Keratinocyte (primary cell): ENCODE data around the gene ITGB2. TPM values are rescaled to one million over a fixed set of nuclear protein-coding genes. Genes with fewer than 3 reads are reported as not detected.

Experiments used
- DNase-seq: peaks from one replicate; pipeline ENCODE4 v3.0.0-alpha.2; 2011; ENCODE audit warnings: low read depth, missing footprints, low spot score
- FAIRE-seq: peaks from 2 replicates; lab custom pipeline; 2011; peaks lifted over from hg19 to GRCh38; lab: Jason Lieb, UNC
- H2AFZ ChIP-seq: 2 replicates; pipeline ENCODE4 v1.6.0; 2012; ENCODE audit warnings: low read length, control low read depth, inconsistent platforms; ENCODE audit not compliant: control insufficient read depth
- H3K27ac ChIP-seq: 2 replicates; pipeline ENCODE4 v1.5.1; 2011; ENCODE audit warnings: low read length; ENCODE audit not compliant: control insufficient read depth, insufficient read depth
- H3K27me3 ChIP-seq: 3 replicates; pipeline ENCODE4 v1.6.0; 2011; ENCODE audit warnings: low read length; ENCODE audit not compliant: control insufficient read depth, insufficient read depth; ENCODE audit errors: extremely low read depth
- H3K36me3 ChIP-seq, 2 experiments: 2 replicates in 1 of 2; 3 replicates in 1 of 2; pipeline ENCODE4 v1.5.1; 2011; ENCODE audit warnings: low read length in 2 of 2, mild to moderate bottlenecking in 1 of 2; ENCODE audit not compliant: control insufficient read depth in 2 of 2, insufficient read depth in 2 of 2; ENCODE audit errors: extremely low read depth in 1 of 2
- H3K4me1 ChIP-seq: 3 replicates; pipeline ENCODE4 v1.5.1; 2011; ENCODE audit warnings: low read length; ENCODE audit not compliant: control insufficient read depth, insufficient read depth; ENCODE audit errors: extremely low read depth
- H3K4me2 ChIP-seq: 3 replicates; pipeline ENCODE4 v1.6.0; 2011; ENCODE audit warnings: low read depth, low read length; ENCODE audit not compliant: control insufficient read depth, insufficient read depth; ENCODE audit errors: extremely low read depth
- H3K4me3 ChIP-seq, 3 experiments: fragments of 200-600 bp in 1 of 3; sonication (generic) in 1 of 3; 2 replicates in 2 of 3; 3 replicates in 1 of 3; pipeline ENCODE4 v1.5.1; 2011 to 2016; ENCODE audit warnings: low read length in 3 of 3, mild to moderate bottlenecking in 3 of 3, control low read depth in 2 of 3, inconsistent platforms in 1 of 3, low read depth in 1 of 3, mixed read lengths in 1 of 3, mixed run types in 1 of 3, moderate library complexity in 1 of 3; ENCODE audit not compliant: control insufficient read depth in 2 of 3, insufficient read depth in 2 of 3; ENCODE audit errors: extremely low read depth in 1 of 3
- H3K79me2 ChIP-seq: 2 replicates; pipeline ENCODE4 v1.6.0; 2012; ENCODE audit warnings: low read length; ENCODE audit not compliant: control insufficient read depth, insufficient read depth
- H3K9ac ChIP-seq: 3 replicates; pipeline ENCODE4 v1.6.0; 2011; ENCODE audit warnings: low read length; ENCODE audit not compliant: control insufficient read depth, insufficient read depth; ENCODE audit errors: extremely low read depth
- H3K9me1 ChIP-seq: 3 replicates; pipeline ENCODE4 v1.6.0; 2011; ENCODE audit warnings: low read length; ENCODE audit not compliant: control insufficient read depth, insufficient read depth; ENCODE audit errors: extremely low read depth
- H3K9me3 ChIP-seq: 2 replicates; pipeline ENCODE4 v1.5.1; 2012; ENCODE audit warnings: low read depth, low read length; ENCODE audit not compliant: control insufficient read depth
- H4K20me1 ChIP-seq: 3 replicates; pipeline ENCODE4 v1.6.0; 2011; ENCODE audit warnings: low read length; ENCODE audit not compliant: control insufficient read depth, insufficient read depth; ENCODE audit errors: extremely low read depth
- CTCF ChIP-seq, 3 experiments: IDR thresholded peaks in 1 of 3; conservative IDR thresholded peaks in 1 of 3; optimal IDR thresholded peaks in 1 of 3; 2 replicates in 2 of 3; 3 replicates in 1 of 3; pipeline versions ENCODE3 to v1.5.1; 2011; ENCODE audit warnings: low read length in 3 of 3, mild to moderate bottlenecking in 3 of 3, moderate library complexity in 2 of 3, control low read depth in 1 of 3, inconsistent platforms in 1 of 3; ENCODE audit not compliant: insufficient read depth in 2 of 3; ENCODE audit errors: extremely low read depth in 1 of 3
- EZH2 ChIP-seq: IDR thresholded peaks from one replicate; pipeline ENCODE4 v1.6.1; 2012; ENCODE audit warnings: inconsistent platforms, mild to moderate bottlenecking, low read length, moderate library complexity
- dilution Hi-C: fragments of 300-500 bp; cut with MboI; formaldehyde crosslinking; loops from one replicate; pipeline ENCODE4 v1.7.0; 2020; ENCODE audit warnings: low sequenced_read_pairs; ENCODE audit not compliant: extremely low pct_ligation_motif_present
- polyA plus RNA-seq, 5 experiments: library from polyadenylated mRNA; depleted of rRNA in 3 of 5; stranded (reverse) in 3 of 5; stranded (forward) in 1 of 5; unstranded in 1 of 5; fragments of >200 nt; gene quantifications; 1 replicate in 1 of 5; 2 replicates in 3 of 5; 3 replicates in 1 of 5; pipeline versions ENCODE4 v1.2.1 to v1.2.3, GENCODE V29; 2011 to 2012; ENCODE audit warnings: missing spikeins in 2 of 5, low read depth in 1 of 5, low replicate concordance in 1 of 5

The ITGB2 gene
- polyA plus RNA-seq, 1 donor (not counting 4 experiments of a cell fraction or from before 2014, with no cell fraction given): 0.55 TPM

DNA sequence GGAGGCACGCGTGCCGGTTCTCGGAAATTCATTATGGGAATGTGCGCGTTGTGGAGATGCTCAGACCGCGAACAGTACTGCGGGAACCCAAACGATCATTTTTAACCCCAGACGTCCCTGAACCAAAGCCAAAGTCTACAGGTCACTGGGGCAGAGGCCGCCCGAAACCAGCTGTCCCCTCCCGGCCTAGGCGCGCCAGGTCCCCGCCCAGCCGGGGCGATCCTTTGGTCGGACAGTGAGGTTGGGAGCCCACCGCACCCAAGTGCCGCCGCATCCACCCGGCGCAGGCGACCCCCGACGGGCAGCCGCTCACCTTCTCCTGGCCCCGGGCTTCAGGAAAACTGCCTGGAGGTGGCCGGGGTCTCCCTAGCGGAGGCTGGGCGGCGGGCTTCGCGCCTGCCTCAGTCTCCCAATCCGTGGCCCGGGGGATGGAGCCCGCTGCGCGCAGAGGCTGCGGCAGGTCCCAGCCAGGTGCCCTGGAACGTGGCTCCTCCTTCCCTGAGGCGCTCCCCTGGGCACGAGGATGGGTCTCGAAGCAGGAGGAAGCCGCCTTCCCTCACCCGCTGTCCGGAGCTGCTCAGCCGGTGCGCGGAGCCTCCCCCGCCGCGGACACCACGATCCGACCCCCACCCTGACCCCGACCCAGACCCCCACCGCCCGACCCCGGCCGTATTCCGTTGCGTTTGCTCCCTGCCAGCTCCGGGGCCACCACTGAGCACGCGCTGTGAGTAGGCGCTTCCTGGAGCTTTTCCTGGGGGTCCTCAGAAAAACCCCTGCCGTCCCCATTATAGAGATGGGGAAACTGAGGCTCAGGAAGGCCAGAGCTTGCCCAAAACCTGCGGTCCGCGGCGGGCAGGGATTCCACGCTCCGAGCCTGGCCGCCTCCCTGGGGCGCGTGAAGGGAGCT lies 11.1 kb upstream of the ITGB2 start:
- H3K27ac ChIP-seq: no peak overlapping the region
- H3K36me3 ChIP-seq: no peaks in the 10 kb centered on the region
- no peaks in the 10 kb centered on the region for H3K9me3 ChIP-seq
- no peaks in the 10 kb centered on the region for H4K20me1 ChIP-seq
- H2AFZ ChIP-seq: no peak overlapping the region
- no peak for DNase-seq
- H3K9ac ChIP-seq: no peak overlapping the region
- TF ChIP-seq CTCF (optimal IDR thresholded peaks at IDR 0.05 in 1 of 3, IDR thresholded peaks at IDR 0.05 in 1 of 3, conservative IDR thresholded peaks at IDR 0.05 in 1 of 3; ENCODE audit: extremely low read depth in 1 of 3, insufficient read depth in 2 of 3, low read length in 3 of 3) (no peak), EZH2 (peak; percentile 67)
- peaks cover 38% of the 10 kb centered on the region for H3K4me1 ChIP-seq
- peak overlapping the region; percentile 2 to 29 (median 12) for H3K4me3 ChIP-seq
- no peaks in the 10 kb centered on the region for H3K79me2 ChIP-seq
- dilution Hi-C loops: no loop called here
- no peaks in the 10 kb centered on the region for H3K9me1 ChIP-seq
- peak; percentile 9 for FAIRE-seq
- H3K27me3 ChIP-seq: peaks cover 24% of the 10 kb centered on the region
- peak overlapping the region; percentile 54 for H3K4me2 ChIP-seq

DNA sequence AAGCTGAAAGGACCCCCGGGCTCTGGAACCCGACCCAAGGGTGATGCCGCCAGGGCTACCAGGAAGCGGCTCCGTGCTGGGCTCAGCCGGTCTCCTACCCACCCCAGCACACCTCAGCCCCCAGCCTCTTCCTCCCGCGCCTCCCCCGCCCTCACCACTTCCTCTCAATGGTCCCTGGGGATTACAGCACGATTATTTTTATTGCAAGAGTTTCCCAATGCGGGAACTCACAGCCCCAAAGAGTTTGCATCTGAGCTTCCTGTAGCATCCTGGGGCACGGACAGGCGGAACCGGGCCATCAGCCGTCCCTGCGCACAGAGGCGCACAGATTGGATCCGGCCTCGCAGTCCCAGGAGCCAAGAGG lies 10.4 kb upstream of the ITGB2 start:
- no peak for DNase-seq
- H3K4me1 ChIP-seq: peaks cover 45% of the 10 kb centered on the region
- H3K79me2 ChIP-seq: no peaks in the 10 kb centered on the region
- no peak overlapping the region for H3K4me3 ChIP-seq
- H4K20me1 ChIP-seq: no peaks in the 10 kb centered on the region
- H3K27me3 ChIP-seq: peaks cover 24% of the 10 kb centered on the region
- H3K36me3 ChIP-seq: no peaks in the 10 kb centered on the region
- no peaks in the 10 kb centered on the region for H3K9me3 ChIP-seq
- H3K27ac ChIP-seq: no peak overlapping the region
- H2AFZ ChIP-seq: no peak overlapping the region
- FAIRE-seq: no peak
- no peak overlapping the region for H3K9ac ChIP-seq
- H3K4me2 ChIP-seq: peak overlapping the region; percentile 54
- no peaks in the 10 kb centered on the region for H3K9me1 ChIP-seq
- no peak for TF ChIP-seq CTCF (optimal IDR thresholded peaks at IDR 0.05 in 1 of 3, IDR thresholded peaks at IDR 0.05 in 1 of 3, conservative IDR thresholded peaks at IDR 0.05 in 1 of 3; ENCODE audit: extremely low read depth in 1 of 3, insufficient read depth in 2 of 3, low read length in 3 of 3)
- TF ChIP-seq EZH2: no peak
- dilution Hi-C loops: no loop called here
